HS-5 (cell line): ENCODE measurements around the gene GPR25.
A peak's percentile ranks its signal among the peaks of the same experiment; 100 is the strongest.

ENCODE experiments used
- DNase-seq: peaks from one replicate; pipeline ENCODE4 v3.0.0-alpha.2; 2012; ENCODE audit warnings: low read depth

GPR25 gene, protein sequence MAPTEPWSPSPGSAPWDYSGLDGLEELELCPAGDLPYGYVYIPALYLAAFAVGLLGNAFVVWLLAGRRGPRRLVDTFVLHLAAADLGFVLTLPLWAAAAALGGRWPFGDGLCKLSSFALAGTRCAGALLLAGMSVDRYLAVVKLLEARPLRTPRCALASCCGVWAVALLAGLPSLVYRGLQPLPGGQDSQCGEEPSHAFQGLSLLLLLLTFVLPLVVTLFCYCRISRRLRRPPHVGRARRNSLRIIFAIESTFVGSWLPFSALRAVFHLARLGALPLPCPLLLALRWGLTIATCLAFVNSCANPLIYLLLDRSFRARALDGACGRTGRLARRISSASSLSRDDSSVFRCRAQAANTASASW

DNA sequence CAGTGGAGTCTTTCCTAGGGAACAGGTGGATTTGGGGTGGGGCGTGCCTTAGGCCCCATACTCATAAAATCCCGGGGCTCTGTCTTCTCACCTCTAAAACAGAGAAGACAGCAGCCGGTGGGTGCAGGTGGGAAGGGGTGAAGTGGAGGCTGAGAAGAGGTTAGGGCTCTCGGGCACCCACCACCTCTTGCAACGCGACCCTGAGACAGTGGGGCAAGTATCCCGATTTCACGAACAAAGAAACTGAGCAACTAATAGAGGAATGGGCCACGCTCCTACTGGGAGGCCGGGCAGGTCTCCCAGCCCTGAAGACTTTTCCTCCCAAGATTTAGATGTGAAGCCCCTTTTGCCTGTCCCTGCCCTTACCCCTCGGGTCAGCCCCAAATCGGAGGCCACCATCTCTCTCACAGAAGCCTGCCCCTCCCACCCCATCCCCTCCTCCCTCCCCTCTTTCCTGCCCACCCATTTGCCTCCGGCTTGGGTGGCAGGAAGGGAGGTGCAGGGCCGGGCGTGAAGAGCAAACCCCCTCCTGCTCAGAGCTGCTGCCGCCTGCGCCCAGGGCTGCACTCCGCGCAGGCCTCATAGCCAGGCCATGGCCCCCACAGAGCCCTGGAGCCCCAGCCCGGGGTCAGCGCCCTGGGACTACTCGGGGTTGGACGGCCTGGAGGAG is at the start of gene GPR25:
Gene GPR25, plus strand, starts transcription at position 536 of the 670 bp plus-strand sequence. Its CDS starts 57 bp downstream, at position 593.
- DNase-seq: no peak

DNA sequence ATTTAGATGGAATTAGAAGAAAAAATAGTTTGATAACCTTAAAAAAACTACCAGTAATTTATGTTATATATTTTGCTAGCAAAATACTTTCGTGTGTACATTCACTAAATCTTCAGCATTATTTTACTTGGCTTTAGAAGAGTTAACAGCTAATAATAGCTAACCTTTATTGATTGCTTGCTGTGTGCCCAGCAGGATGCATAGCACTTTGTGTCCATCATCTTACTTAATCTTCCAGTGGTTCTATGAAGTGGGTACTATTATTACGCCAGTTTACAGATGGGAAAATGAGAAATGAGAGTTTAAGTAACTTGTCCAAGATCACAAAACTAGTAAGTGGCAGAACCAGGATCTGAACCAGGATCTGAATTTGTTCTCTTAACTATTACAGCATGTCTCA is 41.7 kb upstream of the GPR25 start:
- no peak for DNase-seq

DNA sequence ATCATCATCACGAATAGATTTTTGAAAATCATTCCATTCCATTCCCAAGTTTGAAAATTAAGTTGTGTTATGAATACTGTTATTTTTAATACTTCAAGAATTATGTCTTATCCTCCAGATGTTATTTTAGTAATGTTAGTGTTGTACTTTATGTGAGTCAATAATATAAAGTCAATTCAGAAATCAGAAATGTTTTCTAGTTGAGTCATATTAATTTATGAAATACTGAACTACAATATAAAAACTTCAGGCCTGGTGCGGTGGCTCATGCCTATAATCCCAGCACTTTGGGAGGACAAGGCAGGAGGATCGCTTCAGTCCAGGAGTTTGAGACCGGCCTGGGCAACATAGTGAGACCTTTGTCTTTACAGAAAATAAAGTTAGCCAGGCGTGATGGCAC is 38.4 kb upstream of the GPR25 start:
- DNase-seq: no peak

DNA sequence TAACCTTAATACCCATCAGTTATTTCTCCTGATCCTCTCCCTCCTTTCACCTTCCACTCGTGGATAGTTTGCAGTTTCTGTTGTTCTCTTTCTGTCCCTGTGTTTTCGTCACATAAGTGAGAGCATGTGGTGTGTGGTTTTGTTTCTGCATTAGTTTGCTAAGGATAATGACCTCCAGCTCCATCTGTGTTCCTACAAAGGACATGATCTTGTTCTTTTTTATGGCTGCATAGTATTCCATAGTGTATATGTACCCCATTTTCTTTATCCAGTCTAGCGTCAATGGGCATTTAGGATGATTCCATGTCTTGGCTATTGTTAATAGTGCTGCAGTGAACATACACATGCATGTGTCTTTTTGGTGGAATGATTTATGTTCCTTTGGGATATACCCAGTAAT is 36.6 kb upstream of the GPR25 start:
- no peak for DNase-seq

DNA sequence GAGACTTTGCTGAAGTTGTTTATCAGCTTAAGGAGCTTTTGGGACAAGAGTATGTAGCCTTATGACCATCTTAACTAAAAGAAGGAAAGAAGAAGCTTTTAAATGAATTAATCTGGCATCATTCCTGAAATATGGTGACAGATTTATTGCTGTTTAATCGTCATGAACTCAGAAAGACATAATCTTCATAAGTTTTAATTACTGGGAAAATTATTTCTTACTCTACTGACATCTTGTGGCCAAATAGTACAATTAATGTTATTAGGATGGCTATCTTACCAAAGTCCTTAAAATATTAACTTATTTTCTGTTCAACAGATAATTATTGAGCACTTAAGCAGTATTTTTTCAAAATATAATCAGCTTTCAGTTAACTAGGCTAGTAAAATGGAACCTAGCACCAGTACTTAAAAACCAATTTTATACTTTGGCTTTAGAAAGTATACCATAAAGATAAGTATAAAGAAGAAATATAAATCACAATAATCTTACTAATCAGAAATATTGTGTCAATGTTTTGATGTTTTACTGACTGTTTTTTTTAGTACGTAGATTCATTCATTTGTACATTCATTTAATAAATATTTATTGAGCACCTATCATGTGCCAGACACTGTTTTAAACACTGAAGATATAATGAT is 34.7 kb upstream of the GPR25 start:
- DNase-seq: no peak

DNA sequence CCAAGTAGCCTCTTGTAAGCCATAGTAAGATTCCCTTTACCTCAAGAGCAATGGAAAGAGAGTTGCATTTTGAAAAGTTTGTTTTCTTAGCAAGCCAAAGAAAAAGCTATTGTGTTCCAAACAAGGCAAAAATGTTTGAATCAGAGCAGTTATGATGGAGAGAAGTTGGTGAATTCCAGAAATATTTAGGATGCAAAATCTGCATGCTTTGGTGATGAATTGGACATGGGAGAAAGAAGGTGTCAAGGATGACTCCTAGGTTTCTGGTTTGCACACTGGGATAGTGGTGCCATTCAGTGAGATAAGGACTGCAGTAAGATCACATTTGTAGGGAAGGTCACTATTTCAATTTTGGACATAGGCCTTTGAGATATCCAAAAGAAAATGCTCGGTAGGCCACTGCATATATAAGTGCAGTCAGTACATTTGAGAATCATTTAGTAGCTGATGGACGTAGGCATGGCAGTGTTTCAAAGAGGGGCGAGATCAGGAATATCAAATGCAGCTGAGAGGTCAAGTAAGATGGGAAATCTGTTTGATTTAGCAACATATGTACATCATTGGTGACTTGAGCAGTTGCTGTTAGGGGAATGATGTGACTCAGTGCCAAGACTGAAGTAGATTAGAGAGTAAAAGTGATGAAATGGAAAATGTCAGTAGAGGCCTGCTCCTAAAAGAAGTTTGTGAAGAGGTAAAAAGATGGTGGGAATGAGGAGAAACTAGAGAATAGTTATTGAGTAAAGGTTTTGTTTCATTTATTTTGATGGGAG is 33.9 kb upstream of the GPR25 start:
- DNase-seq: peak; percentile 74

DNA sequence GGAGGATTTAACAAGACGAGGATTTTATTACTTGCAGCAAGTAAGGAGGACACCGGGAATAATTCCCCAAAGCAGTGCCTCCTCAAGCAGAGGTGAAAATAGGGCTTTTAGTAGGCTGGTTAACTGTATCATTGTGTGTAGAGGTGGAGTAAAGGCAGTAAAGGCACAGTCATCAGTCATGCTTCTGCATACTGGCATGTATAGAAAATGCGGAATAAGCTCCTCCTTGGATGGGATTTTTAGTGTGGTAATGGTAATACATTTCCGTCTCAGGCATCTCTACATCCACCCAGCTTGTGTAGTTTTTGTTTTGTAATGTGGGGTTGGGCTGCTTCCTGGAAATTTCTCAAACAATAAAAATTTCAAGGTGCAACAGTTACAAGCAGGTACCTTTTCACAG is 27.4 kb upstream of the GPR25 start:
- DNase-seq: no peak

DNA sequence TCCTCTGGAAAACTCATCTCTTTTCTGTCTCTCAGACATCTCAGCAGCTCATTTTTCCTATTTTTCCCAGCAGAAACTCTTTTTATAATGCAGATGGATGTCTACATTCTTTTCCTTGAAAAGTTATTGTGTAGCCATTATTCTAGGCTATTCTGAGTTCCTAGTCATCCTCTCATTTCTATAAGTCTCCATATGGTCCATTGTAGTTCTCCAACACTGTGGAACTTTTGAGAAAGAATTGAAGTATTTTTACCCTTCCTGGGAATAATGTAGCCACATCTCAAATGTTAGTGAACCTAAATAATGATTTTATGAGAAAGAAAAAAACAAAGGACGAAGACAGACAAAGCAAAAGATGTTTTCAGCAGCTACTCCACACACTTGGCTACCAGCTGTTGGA is 26.4 kb upstream of the GPR25 start:
- no peak for DNase-seq

DNA sequence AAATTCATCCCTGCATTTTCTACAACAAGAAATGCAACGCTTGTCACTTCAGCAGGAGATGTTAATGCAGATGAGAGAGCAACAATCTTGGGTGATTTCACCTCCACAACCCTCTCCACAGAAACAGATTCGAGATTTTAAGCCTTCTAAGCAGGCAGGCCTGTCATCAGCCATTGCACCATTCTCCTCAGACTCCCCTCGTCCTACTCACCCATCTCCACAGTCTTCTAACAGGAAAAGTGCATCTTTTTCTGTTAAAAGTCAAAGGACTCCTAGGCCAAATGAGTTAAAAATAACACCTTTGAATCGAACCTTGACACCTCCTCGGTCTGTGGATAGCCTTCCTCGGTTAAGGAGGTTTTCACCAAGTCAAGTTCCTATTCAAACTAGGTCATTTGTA is 23.4 kb upstream of the GPR25 start:
- DNase-seq: no peak

DNA sequence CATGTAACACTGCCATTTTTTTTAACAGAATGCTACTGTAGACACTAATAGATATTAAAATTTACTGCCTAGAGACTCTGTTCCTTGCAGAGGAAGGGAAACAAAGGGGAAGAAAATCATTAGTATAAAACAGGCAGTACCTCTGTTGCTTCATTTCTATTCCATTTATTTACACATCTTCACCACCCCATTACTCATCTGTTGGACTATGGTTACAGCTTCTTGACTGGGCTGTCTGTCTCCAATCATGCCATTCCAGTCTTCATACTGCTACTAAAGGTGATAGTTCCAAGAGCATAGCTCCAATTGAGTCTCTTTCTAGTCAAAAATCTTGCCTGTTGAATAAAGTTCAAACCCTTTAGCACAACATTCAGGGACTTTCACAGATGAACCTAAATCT is 22.2 kb upstream of the GPR25 start:
- no peak for DNase-seq

DNA sequence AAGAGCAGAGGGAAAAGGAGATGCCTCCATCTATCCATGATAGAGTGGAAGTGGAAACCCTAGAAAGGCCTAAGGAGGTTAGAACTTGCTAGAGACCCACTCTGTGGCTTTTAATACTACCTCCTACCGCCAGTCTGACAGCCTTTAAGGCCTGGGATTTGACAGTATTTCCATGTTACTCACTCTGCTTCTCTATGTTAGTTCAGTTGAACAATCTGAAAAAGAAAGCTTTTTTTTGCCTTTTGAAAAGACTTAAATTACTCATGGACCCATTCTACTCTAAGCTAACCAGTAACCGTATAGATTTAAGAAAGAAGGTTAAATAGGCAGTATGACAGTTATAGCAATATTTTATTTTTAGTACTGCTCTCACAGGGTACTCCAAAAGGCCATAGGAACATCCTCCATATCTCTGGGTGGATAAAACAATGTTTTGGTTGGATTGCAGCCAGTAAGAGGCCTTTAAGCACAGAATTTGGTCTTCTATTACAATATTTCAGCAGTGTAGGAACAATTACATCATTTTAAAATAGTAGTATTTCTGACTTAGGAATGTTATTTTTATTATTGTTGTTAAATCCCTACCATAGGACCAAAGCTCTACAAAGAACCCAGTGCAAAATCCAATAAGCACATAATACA is 15.9 kb upstream of the GPR25 start:
- DNase-seq: no peak

DNA sequence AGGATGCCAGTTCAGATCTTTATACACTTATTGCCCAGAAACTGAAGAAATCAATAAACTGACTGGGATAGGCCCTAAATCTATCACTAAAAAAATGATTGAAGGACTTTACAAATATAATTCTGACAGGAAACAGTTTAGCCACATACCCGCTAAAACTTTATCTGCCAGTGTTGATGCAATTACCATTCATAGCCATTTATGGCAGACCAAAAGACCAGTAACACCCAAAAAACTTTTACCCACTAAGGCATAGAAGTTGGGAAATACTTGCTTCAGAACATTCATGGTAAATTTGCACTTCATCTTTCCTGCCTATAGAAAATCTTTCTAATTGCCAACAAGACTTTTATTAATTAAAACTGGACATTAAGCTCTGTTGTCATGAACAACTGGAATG is 15.0 kb upstream of the GPR25 start:
- DNase-seq: no peak

DNA sequence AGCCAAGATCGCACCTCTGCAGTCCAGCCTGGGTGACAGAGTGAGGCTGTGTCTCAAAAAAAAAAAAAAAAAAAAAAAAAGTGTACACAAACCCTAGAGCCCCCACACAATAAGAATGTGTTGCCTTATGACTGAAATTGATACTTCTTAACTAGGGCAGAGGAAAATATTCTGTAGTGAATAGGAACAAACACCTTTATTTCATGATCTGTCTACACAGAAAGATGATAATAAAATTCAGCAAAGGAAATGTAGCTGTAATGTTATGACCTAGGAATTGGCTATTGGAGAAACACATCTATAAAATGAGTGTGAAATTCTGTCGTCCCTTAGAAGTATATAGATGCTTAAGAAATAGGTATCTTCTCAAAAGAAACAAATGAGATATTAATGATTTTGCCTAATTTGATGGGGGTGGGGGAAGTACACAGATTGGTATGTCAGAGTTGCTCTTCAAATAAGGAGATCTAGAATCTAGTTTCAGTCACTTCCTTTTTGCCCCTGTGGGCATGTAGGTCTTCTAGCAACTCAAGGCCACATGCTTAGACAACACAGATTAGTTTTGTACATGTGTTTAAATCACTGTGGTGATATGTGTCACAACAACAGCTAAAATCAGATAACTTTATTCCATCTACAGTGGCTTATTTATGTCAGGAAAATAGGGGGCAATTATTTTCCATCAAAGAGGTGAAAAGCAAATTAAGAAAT is 10.7 kb upstream of the GPR25 start:
- DNase-seq: no peak

DNA sequence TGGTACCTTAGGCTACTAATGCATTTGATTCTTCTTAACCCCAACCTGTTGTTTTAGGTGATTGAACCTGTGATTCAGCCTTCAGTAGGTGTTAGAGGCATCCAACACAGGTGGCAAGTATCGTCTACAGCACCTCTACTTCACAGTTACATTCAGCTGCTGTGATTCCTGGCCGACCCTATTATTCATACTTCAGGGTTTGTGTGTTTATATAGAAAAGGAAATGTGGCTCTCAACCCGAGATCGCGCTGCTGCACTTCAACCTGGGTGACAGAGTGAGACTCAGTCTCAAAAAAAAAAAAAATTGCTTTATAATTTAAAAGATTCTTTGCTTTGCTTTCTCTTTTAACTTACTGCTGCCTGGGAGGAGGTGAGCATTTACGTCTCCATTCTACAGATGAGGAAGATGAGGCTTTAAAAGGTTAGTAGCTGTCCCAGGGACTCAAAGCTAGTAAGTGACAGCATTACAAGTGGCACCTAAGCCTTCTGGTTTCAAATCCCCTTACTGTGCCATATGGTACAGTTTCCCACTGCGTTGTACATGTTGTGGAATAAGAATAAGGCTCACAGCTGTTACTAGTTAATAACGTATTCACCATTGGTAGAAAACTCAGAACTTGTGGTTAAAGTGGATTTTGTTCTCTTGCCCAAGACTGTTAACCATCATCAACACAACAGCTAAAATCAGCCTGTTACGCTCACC is 9.9 kb upstream of the GPR25 start:
- no peak for DNase-seq

DNA sequence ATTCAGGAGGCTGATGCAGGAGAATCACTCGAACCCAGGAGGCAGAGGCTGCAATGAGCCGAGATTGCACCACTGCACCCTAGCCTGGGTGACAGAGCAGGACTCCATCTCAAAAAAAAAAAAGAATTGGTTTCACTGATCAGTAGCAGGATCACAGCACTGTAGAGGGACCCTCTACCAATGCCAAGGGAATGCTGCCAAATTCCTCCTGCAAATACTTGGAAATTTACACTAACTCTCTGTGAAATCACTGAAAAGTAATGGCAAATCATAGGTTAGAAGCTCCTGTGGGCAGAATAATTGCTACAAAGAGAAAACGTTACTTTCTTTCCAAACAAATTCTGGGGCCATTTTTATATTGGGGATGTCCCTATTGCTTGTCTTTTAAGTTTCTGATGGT is 6.7 kb upstream of the GPR25 start:
- DNase-seq: no peak

DNA sequence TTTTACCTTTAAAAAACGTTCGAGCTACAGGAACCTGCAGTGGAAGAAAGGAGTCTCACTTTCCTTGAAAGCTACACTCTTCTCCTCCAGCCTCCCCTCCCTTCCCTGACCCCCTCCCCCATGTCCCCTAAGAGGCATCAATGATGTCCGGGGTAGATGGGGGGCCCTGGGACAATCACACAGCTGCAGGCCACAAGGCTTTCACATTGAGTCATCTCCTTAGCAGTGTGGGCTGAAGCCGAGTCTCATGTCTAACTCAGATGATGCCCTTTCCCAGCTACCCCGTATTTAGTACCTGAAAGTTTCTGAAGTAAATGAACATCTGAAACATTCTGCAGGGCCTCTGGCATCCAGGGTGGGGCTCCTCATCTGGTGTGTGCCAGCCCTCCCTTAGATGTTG is 6.3 kb upstream of the GPR25 start:
- DNase-seq: no peak

DNA sequence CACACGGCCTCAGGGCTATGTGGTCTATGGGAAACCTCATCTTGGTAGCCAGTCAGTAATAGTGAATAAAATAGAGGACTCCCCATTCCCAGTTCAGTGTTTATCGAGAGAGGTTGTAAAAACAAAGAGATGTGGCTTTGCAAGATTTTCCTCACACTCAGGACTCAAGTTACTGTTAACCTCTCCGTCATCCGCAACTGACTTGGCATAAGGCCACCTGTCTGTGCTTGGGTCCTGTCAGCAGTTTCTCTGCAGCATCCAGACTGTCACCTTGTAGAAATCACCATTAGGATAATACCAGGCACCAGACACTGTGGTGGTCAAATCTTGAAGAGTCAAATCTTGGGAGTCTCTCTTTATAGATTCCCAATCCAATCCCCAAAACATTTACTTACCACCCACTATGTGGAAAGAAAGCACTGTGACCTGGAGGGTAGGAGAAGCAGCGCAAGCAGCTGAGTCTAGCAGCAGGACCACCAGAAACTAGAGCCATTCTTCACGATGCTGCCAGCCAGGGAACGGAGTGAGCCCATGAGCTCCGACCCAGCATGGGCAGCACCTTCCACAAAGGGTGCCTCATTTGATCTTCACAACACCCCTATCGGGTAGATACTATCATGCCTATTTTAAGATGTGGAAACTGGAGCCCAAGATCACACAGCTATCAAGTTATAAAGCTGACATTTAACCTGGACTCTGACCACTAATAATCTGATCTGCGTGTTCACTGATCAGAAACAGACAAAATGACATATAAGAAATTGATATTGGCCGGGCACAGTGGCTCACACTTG is 5.6 kb upstream of the GPR25 start:
- no peak for DNase-seq

DNA sequence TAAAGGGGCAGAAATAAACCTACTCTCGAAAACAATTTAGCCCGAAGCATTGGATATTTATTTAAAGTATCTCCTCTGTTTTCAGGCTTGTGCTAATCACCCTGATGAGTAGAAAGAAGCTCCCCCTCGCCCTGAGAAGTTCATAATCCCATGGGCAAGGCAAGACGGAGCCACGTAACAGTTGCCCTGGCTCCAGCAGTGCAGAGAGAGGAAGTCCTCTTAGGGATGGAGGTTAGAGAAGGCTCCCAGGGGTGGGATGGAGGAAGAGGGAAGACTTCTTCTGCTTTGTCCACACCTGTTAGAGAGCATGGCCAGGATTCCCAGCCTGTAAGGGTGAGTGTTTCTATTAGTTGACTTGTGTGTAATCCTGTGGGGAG is 3.4 kb upstream of the GPR25 start:
- no peak for DNase-seq

DNA sequence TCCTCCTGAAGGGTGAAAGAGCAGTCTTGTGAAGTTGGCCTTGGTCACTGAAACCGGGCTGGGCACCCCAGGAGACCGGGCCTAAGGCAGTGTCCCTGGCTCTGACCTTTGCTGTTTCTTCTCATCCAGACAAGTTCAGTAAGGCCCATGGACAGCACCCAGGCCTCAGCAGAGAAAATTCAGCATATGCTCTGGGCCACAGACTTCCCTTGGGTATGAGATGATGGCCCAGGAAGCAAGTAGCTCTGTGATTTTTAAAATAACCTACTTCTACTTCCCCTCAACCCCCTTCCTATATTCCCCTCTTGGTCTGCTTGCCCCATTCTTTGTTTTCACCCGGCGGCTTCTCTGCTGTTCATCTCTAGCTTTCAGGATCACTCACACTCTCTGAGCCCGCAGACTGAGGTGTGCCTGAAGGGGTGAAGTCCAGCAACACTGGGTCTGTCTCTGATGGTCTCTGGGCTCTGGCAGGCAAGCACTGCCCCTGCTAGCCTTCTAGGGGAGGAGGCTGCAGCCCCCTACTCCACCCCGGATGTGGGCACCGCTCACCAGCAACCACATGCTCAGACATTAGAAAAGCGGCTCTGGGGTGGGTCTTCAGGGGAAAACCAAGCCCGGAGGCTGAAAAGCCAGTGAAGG is 2.9 kb upstream of the GPR25 start:
- DNase-seq: no peak
